NCI-H82 treated with DMSO at 0.1 percent for 48 hours (cell line): ENCODE results near the gene METTL13.
A peak's percentile ranks its signal among the peaks of the same experiment; 100 is the strongest.

Experiments used
- DNase-seq: peaks from one replicate; lab custom pipeline; 2025; ENCODE audit not compliant: unreplicated experiment; lab: John Stamatoyannopoulos, UW

The METTL13 gene

GRCh38 chr1:171802207-171802606 lies 20.7 kb downstream of the METTL13 start:
- peak; percentile 34 for DNase-seq

- no peak for DNase-seq
Observed at GRCh38 chr1:171803045-171803444, 21.6 kb downstream of the METTL13 start.

- DNase-seq: no peak
Observed at GRCh38 chr1:171803461-171804022, 22.1 kb downstream of the METTL13 start.

- DNase-seq: peak; percentile 89
Observed at GRCh38 chr1:171805395-171806115, 24.1 kb downstream of the METTL13 start.

GRCh38 chr1:171807556-171807955 lies 26.1 kb downstream of the METTL13 start:
- DNase-seq: no peak

- DNase-seq: no peak
Observed at GRCh38 chr1:171809834-171810233, 28.4 kb downstream of the METTL13 start.

GRCh38 chr1:171811672-171812071 lies 30.2 kb downstream of the METTL13 start:
- no peak for DNase-seq

GRCh38 chr1:171814692-171815091 lies 33.2 kb downstream of the METTL13 start:
- no peak for DNase-seq

GRCh38 chr1:171816300-171816901 lies 34.9 kb downstream of the METTL13 start:
- DNase-seq: no peak

- DNase-seq: no peak
Observed at GRCh38 chr1:171817511-171818265, 36.2 kb downstream of the METTL13 start.

- DNase-seq: no peak
Observed at GRCh38 chr1:171819946-171820345, 38.5 kb downstream of the METTL13 start.

GRCh38 chr1:171826973-171827372 lies 45.5 kb downstream of the METTL13 start:
- no peak for DNase-seq

- no peak for DNase-seq
Observed at GRCh38 chr1:171828794-171829193, 47.3 kb downstream of the METTL13 start.

GRCh38 chr1:171833091-171833825 lies 51.8 kb downstream of the METTL13 start:
- no peak for DNase-seq

GRCh38 chr1:171834821-171835220 lies 53.4 kb downstream of the METTL13 start:
- DNase-seq: no peak

- DNase-seq: no peak
Observed at GRCh38 chr1:171835891-171836290, 54.4 kb downstream of the METTL13 start.

GRCh38 chr1:171841050-171841910 lies 59.8 kb downstream of the METTL13 start, which contains the start of gene DNM3:
Gene DNM3, plus strand, starts transcription at chr1:171841498. Its CDS starts 159 bp downstream, at chr1:171841657.
- DNase-seq: peak; percentile 67

- no peak for DNase-seq
Observed at GRCh38 chr1:171841931-171842761, 60.7 kb downstream of the METTL13 start.

GRCh38 chr1:171844381-171844780 lies 62.9 kb downstream of the METTL13 start:
- no peak for DNase-seq
